Measurements from ENCODE around the gene AP4B1.

DNA sequence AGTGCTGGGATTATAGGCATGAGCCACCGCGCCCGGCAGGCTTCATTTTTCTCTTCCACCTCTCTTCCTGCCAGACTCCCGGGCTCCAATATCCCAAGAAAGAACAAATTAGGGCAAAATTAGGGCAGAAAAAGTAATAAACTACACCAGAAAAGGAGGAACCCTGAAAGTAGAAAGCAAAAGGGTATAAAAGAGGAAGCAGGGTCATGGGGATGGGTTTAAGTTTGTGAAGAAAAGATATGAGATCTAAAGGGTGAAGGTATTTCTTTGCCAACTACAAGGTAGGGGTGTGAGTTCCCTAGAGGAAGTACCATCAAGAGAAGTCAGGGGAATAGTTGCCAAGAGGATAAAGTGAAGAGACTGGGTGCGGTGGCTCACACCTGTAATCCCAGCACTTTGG, 43.0 kb downstream of the AP4B1 start:
- TF ChIP-seq CTCF (IDR thresholded peaks at IDR 0.05) (no peak), POLR2AphosphoS5 (IDR thresholded peaks at IDR 0.05) (no peak), POLR2A (IDR thresholded peaks at IDR 0.05) (no peak)

Measured in breast epithelium (tissue), 3 donors.